NCI-H2107 (cell line): ENCODE measurements around the gene DHX58.
A peak's percentile ranks its signal among the peaks of the same experiment; 100 is the strongest.

Source experiments
- DNase-seq: peaks from one replicate; lab custom pipeline; 2025; lab: John Stamatoyannopoulos, UW

Gene DHX58

DNA sequence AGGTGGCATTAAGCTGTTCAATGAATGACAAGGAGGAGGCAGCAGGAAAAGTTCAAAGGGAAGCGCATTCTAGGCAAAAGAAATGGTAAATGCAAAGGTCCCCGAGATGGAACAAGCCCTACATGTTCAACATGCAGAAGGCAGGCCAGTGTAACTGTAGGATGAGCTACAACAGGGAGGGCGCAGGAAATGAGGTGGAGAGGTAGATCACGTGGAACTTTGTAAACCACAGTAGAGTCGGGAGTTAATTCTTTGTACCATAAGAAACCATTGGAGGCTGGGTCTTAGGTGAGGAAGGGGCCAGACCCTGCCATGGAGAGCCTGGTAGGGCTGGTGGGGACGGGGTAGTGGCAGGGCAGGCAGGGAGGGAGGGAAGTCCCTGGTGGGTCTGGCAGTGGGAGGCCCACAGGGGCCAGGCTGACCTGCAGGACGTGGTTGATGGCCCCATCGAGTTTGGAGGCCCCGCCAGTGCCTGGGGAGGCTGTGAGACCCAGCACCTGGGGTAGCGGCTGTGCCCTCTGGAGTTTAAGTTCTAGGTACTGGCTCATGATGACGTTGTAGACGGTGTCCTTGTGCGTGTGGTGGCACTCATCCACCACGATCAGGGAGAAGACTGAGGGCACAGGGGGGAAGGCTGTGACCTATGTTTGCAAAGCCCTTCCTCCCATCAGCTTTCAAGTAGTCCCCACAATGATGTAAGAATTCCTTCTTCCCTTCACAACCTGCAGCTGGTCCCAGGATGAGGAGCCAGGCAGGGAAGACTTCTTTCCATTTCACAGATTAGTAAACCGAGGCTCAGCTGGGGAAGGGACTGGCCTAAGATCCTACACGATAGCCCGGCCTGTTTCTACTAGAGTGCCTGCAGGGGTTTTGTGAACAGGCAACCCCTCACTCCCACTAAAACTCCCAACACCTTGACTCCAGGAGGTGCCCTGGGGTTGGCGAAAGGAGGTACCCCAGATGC, 1.9 kb downstream of the DHX58 start:
- DNase-seq = no peak

DNA sequence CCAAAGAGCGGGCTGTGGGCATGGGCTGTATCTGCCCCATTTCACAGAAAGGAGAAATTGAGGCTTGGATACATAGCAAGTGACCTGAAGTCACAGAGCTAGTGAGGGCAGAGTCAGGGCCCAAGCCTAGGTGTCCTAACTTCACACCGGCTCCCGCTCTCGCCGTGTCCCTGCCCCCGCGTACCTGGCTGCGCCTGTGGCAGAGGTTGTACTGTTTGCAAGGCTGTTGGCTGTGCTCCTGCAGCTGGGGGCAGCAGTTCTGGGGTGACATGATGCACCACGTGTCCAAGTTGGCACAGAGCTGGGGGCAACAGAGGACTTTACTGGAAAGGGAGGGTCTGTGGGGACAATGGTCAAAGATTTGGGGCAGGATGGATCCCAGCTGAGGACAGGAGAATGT, 3.4 kb downstream of the DHX58 start:
- no peak for DNase-seq

DNA sequence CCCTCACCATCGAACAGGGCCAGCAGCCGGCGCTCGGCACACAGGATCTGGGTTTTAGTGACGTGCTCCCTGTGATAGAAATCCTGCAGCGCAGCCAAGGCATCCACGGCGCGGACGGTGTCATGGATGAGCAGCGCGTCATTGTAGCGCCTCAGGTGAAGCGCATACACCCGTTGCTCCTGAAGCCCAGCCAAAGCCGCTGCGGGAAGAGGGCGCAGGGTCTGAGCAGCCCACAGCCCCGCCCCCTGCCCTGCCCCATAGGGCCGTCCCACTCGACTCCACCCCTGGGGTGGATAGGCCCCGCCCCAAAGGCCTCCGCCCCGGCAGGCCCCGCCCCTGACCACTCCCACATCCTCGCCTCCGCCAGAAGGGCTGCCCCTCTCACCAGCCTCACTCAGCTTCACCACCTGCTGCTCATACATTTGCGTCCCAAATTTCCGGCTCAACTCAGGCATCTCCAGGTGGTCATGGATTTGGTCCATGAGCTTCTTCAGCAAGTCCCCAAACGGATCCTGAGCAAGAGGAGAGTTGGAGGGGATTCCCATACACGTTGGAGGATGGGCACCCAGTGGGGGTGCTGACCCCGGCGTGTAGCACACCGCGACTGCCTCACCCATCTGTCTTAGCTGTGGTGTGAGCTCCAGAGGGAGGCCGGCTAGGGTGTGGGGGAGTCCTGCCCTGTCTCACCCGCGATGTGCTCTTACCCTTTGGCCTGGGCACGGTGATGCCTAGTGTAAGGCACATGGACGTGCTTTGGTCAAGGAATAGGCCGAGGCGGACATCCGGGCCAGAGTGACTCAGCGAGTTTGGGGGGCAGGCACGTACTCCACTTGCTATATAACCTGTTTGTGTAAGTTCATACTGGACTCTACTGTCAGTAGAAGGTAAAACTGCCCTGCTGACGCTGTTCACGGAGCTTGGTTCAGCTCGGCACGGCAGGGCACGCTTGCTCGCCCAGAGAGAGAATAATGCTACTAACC, 4.6 kb downstream of the DHX58 start:
- peak; percentile 91 for DNase-seq

DNA sequence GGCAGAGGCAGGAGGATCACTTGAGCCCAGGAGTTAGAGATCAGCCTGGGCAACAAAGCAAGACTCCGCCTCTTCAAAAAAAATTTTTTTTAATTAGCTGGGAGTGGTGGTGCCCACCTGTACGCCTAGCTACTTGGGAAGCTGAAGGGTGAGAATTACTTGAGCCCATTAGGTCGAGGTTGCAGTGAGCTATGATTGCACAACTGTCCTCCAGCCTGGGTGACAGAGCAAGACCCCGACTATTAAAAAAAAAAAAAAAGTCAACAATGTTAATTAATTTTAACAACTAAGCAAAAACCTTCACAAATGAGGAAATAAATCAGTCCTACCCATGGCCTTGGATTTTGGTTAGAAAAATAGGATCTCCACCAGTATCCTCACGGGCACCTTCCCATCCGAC, 5.4 kb downstream of the DHX58 start:
- DNase-seq = no peak

DNA sequence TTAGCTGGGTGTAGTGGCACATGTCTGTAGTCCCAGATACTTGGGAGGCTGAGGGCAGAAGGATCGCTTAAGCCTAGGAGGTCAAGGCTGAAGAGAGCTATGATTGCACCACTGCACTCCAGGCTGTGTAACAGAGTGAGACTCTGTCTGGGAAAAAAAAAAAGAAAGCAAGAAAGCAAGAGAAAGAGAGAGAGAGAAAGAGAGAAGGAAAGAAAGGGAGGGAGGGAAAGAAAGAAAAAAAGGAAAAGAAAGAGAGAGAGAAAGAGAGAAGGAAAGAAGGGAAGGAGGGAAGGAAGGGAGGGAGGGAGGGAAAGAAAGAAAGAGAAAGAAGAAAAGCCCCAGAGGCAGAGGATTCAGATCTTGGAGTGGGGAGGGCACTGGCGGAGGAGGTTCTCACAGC, 6.5 kb downstream of the DHX58 start:
- DNase-seq = no peak

DNA sequence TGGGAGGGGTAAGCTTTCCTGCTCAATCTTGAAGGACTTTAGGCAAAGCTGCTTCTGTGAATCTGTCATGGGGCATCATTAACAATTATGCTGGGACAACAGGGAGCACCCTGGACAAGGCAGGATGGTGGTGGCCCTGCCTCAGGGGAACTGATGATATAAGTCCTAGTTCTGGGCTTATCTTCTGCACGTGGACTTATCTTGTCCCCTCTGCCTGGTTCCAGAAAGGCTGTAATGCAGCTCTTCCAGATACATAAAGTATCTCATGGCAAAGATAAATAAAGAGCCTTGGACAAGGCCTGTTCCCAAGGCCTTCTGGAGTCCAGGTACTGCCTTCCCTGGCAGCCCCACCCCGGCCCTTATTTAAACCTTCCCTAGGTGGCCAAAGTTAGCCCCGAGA, 8.2 kb downstream of the DHX58 start:
- DNase-seq = no peak

DNA sequence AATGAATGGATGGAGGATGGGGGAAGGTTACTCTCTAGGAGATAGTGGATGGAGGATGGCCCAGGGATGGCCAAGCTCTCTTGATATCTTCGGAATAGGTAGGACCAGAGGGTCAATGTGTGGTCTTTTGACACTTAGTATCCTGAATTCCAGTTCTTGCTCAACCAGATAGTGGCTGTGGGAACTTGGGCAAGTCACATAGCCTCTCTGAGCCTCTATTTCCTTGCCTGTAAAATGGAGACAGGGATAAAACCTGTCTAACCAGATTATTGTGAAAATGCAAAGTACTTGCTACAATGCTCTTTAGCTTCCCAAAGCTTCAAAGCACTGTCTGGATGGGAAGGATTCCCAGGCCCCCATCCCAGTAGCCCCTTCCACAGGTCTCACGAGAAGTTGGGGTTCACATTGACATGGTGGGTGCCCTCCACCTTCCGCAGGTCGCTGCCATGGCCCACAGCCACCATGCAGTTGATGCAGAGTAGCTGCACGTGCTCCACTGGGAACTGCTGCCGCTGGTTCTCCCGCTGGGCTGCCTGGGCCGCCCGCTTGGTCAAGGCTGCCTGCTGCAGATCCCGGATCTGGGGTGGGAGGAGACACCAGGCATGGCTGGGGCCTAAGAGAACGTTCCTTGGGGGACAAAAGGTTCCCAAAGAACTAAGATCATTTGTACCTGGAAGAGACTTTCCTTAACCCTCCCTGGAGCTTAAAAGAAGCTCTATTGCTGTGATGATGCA, 9.1 kb downstream of the DHX58 start:
- no peak for DNase-seq

DNA sequence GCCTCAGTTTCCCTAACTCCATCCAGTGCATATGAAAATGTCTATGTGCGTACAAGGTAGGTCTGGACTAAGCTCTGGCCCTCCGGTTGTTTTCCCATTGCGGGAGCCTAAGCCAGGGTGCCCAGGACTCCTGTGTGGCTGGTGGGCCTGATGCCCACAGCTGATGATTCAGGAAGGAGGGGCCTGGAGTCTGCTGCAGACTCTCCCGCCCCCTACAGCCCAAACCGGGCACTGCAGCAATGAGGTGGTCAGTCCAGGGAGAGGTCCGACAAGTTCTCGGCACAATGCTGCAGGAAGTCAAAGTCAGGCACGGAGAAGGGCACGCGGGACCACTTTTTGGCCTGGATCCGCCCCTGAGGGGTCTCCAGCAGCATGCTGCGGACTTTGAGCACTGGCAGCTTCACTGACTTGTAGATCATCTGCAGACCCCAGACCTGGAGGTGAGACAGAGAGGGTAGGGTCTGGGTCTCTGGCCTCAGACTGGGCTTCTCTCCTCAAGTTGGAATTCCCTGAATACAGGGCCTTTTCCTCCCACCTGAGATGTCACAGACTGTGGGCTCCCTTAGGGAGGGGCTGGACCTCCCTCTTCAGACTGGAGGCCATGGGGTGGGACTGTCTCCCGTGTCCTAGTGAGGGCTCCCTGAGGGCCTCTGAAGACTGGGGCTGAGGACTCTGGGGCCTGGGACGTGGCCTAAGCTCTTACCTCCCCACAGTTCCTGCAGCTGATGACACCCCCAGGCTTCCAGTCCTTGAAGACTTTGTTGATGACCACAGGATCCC, 10.8 kb downstream of the DHX58 start:
- no peak for DNase-seq

DNA sequence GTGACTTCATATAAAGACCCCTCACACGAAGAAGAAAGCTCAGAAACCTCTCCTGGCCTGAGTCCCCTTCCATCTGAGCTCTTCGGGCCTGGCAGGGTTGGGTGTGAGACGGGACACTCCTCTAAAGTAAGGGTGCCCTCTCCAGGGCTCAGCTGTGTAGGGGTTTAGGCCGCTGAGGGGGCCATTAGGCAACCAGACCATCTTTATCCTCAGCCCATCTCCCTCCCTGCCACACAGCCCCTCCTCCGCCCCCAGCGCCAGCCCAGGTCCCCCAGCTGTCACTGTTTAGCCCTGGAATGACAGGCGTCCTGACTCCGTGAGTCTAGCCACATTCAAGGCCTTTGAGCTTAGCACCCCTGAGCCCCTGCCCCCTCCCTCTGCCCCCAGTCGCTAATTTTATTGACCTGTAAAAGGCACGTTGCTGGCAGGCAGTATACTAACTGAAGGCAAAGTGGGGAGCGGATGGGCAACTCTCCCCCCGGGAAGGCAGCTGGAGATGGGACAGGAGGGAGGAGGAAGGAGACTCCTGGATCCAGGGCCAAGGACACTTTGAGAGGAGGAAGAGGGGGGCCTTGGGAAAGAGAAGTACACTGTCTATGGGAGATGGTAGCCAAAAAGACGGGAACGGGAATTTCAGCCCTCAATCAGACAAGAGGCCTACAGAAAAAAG, 13.6 kb downstream of the DHX58 start:
- DNase-seq = no peak

DNA sequence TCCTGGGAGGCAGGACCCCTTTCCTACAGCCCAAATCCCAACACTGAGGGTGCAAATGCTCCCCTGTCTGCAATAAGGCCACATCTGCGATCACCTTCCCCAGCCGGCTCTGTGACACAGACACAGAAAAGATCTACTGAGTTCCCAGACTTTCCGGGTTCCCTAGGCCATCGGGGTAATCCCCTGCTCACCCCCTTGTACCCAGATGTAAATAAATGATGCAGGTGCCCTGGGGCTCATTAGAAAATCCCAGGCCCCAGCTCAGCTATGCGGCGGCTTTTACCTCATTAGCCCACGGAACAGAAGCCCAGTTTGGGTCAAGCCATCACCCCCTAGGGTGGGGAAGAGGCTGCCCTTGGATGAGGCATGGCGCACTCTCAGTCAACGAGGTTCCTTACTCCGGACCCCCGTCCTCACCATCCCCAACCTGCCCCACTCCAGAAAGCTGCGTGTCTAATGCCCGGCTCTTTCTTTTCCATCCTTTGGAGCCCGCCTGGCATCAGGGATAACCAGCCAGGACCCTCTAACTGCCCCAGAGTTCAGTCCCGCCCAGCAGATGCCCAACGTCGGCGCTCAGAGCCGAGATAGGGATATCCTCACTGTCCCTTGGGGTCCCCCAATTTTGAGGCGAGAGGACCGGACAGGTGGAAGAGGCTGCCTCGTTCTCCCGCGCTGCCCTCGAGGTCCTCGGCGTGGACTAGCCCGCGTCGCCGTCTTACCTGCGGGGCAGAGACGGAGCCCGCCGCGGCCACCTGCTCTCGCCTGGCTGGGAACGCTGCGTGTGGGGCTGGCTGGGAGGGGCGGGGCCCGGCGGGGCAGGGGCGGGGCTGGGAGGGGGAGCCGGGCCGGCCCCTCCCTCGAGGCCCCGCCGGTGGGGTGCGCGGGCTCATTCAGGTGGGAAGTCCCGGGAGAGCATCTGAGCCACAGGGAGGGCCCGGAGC, 14.6 kb downstream of the DHX58 start, which contains the start of gene ZNF385C:
ZNF385C (minus strand) TSS at position 783 of the 941 bp plus-strand sequence. CDS start 35,417 bp downstream, outside the sequence.
- peak; percentile 15 for DNase-seq

DNA sequence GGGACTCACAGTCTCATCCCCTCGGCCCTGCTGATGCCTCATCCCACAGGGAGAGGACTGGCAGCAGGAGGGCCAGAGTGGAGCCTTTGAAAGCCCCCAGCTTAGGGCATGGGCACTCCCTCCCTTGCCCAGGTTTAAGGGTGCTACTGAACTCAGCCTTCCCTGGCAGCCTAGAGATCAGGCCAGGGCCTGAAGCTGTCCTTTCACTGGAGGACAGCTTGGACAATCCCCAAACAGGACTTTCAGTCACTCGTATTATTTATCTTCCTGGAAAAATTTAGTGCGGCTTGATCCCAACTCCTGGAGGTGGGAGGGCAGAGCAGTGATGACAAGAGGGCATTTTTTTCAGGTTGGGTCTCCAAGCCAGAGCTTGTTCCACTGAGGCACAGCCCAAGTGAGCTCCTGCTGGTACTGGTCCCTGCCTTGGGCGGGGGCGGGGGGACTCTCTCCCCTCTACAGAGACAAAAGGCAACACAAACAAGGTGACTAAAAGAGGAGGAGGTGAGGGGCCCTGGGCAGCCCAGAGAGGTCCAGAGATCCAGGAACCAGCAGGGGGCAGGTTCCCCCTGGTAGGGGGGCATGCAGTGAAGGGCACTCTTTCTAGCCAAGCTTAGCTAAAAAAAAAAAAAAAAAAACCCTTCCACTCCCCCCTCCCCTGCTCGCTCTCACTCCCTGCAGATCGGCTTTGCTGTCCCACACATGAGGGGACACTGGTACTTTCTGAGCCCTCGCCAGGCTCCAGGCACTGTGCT, 16.0 kb downstream of the DHX58 start:
- no peak for DNase-seq

DNA sequence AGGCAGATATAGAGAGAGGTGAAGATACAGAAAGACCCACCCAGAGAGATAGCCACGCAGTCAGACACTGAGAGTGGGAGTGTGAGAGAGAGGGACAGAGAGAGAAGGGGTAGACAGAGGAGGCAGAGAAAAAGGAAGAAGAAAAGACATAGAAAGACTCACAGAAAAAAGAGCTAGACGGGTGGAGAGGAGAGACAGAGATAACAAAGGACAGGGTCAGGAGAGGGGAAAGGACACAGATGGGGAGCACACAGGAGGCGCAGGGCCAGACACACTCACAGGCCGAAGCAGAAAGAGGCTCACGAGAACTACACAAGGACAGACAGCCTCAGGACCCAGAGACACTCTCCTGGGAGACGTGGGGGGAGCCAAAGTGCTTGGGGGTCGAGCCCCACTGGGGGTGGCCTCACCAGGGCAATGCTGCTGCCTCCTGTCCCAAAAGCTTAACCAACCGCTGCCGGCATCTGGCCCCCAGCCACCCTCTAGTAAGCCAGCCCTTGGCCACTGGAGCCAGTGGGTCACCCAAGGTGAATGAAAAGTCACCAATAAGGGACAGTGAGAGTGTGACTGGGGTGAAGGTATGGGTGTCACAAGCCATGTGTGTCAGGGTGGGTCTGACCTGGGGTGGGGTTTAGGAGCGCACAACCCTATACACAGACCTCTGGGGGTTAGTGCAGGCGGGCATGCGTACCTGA, 18.0 kb downstream of the DHX58 start:
- no peak for DNase-seq

DNA sequence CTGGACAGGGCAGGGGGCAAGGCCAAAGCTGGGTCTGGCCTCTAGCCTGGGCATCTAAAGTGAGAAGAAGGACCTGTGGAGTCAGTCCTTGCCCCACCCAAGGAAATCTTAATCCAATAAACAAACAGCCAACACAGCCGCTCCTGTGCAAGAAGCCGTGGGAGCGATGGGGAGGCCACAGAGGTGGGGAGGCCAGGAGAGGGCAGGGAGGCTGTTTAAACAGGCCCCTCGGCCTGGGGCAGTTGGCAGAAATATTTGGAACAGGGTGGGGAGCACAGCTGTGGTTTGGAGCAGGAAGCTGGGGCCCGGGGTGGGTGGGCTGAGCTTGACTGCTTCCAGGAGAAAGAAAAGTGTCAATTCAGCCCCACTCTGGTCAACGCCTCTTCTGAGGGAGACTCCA, 19.6 kb downstream of the DHX58 start:
- no peak for DNase-seq

DNA sequence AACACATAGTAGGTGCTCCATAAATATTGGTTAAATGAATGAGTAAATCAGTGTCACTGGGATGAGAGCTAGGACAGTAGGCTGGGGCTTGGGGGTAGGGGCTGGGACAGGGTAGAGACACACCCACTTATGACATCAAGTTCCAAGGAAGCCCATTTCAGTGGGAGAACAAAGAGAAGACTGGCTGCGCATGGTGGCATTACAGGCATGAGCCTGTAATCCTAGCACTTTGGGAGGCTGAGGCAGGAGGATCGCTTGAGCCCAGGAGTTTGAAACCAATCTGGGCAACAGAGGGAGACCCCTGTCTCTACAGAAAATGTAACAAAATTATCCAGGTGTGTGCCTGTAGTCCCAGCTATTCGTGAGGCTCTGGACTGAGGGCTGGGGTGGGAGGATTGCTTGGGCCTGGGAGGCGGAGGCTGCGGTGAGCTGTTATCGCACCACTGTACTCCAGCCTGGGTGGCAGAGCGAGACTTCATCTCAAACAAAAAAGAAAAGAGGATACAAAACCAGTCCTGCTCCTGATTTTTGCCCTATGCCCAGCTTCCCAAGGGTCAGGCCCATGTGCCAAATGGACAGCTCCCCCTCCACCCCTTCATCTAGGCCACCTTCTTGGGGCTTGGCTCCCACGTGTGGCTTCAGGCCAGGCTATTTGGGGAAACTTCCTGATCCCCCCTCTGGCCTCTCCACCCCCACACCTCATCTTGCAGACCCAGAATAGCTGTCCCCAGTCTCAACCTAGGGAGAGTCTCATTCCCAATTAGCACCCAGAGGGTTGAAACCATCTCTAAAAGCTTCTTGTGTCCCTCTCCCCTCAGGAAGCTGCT, 21.3 kb downstream of the DHX58 start:
- DNase-seq = no peak

DNA sequence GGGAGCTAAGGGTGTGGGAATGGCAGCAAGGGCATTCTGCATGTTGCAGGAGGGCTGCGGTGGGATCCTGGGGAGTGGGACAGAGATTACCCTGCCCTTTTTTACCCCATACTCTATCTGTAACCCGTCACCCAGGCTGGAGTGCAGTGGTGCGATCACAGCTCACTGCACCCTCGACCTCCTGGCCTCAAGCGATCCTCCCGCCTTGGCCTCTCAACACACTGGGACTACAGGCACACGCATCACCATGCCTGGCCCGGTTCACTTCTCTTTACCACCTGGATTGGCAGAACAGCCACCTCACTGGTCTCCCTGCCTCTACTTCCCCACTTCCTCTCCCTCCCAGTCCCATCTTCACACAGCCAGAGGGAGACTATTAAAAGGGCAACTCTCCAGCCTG, 23.8 kb downstream of the DHX58 start:
- DNase-seq = no peak

DNA sequence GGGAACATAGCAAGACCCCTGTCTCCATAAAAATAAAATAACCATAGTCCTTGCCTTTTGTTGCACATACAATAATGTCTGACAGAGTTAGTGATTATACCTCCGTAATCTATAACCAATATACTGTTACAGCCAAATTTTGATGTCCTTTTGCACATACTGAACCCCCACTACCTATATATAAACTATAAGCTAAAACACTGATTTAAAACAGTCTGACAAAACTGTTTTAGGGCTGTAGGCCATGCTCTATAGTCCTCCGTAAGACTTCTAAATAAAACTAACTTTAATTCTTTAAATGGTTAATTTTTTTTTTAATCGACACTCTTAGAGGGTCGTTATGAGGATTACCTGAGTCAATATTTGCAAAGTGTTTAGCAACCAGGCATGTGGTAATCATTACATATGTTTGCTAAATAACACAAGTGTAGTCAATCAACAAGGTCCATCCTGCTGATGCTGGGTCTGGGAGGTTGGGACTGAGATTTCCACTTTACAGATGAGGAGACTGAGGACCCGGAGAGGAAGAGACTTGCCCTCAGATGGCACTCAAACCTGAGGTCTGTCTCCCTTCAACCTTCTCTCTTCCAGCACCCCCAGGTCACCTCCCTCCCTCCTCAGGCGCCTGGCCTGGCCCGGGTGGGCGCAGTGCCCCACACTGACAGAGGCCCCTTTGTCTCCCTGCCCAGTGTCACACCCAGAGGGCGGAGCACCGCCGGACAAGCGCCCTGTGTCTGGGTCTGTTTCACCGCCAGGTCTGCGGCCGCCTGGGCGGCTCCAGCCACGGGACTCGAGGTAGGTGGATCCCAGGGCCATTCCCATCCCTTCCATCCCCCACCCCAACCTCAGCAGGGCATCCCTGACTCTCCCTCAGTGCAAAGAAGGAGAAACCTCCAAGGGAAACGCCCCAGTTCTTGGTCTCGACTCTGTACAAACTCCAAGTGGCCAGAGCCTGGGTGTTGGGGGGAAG, 24.5 kb downstream of the DHX58 start:
- DNase-seq = no peak
